C1 segment of cervical spinal cord (tissue), 14 donors: Measurements from ENCODE around the gene MARVELD1.

Experiments used
- DNase-seq, 14 donors: peaks; one replicate each; lab custom pipeline; 2025; lab: John Stamatoyannopoulos, UW

The MARVELD1 gene

DNA sequence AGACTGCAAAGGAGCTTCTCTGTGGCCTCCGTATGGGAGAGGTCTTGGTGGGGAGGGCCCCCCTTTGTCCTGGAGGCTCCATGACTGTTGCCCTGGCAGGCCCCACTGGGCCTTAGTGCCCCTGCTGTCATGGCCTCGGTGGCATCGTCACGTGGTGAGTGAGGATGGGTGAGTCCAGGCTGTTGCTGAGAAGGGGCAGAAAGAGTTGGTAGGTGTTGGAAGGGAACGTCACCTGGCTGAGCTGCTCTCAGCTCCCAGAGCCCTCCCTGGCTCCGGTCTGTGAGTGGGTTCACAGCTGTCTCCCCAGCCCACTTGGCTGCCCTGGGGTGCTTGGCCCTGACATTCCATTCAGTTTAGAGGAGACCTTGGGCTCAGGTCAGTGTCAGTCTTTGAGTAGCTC, 42.2 kb downstream of the MARVELD1 start:
- no peak for DNase-seq

DNA sequence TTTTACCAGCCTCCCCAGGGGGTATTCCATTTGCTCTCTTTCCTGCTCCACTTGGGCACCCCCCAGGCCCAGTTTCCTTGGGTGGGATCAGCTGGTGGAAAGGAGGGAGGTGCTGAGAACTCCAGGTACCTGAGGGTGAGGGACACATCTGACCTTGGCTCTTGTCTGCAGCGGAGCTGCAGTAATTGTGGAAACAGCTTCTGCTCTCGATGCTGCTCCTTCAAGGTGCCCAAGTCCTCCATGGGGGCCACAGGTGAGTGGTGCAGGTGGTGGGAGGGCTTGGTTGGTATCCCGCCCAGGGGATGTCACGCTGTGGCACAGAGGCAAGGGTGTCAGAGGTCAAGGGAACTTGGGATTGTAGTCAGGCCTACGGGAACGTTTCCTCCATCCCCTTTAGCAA, 43.9 kb downstream of the MARVELD1 start:
- no peak for DNase-seq

DNA sequence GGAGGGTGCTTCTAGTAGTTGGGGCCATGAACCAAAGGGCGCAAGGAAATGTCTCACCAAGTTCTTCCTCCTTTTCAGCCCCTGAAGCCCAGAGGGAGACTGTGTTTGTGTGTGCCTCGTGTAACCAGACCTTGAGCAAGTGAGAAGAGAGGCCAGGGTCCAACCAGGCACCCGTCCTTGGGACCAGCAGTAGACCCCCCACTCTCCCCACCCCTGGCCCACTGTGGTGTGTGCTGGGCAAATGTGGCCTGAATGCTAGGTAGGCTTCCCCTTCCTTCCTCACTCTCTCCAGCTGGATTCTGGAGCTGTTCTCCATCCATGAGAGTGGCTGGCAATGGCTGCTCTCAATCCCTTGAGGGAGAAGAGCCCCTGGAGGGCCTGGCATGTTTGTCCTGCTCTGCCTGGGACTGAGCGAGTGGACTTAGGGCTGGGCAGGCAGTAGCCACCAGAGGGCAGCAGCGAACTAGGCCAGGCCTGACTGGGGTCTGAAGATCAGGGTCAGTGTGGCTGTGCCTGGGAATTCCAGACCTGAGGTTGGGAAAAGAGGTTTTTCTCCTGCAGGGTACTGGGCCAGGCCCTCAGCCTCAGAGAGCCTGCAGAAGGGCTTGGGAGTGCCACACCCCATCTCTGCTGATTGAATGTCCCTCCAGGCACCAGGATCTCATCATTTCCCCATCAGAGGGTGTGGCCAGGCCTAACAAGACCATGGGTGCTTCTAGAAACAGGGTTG, 45.8 kb downstream of the MARVELD1 start:
- DNase-seq, result peak in 12 of 14 donors; percentile 8 to 68 (median 42)

DNA sequence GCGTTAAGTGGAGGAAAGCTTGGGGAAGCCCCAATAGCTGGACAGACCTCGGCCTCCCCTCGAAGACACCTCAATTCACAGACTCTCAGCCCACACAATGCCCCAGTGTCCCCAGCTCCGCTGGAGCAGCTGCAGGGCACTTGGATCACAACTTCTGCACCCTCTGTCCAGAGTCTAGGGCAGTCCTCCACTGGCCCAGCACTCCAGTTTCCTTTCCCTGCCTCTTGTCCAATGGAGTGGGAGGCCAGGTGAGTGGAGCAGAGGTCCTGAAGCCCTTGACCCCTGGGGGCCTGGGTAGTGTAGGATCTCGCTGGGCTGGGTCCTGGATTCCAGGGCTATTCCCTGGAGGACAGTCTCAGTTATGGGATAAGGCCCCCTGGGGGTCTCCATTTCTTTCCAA, 46.4 kb downstream of the MARVELD1 start:
- DNase-seq, result no peak

DNA sequence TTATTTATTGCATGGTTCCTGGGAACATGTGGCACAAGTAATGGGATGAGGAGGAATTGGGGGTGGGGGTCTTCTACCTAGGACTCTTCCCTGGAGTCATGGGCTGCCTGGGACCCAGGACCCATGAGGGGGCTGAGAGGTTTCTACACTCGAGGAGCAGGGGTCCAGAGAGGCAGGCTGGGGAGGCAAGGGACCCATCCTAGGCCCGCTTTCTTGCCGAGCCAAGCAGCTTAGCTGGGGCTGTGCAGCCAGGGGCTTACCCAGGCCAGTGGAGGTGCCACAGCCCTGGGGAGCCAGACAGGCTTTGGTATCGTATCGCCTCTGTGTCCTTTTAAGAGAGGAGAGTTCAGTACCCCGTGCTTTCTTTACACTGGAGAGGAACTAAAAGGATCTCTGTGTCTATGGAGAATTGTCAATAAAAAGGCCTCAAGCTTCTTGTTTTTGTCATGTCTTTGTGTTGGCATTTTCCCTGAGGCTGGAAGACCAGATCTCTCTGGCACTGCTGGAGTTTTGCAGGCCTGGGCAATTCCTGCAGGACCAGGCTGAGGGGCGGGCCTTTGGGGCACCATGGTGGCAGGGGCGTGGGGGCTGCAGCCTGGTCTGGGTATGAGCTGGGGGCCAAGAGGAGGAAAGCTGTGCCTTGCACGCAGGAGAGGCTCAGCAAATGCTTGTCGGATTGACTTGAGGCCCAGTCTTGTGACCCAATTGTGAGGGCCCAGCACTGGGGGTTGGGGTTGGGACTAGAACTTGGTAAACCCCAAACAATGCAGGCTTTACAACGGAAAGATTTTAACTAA, 47.1 kb downstream of the MARVELD1 start:
- no peak for DNase-seq

DNA sequence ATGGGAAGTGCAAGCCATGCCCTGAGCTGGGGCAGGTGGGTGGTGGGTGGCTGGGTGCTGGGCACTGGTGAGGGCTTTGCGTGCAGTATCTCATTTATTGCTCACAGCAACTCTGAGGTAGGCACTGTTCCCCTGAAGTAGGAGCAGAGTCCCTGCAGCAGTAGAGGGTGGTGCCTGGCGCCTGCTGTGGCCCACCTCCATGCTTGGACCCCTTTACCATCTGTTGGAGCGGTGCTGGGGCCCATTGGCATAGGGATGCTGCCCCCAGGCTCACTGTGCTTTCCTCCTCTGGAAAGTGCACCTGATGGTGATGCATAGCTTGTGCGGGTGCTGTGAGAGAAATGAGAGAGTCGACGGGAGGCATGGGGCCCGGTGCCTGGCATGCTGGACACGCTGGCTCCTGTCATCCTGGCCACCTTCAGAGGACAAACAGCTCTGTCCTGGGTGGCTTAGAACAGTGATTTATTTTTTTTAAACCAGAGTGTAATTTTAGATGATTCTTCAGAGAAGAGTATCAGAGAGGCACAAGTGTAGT, 47.9 kb downstream of the MARVELD1 start:
- DNase-seq, result no peak

DNA sequence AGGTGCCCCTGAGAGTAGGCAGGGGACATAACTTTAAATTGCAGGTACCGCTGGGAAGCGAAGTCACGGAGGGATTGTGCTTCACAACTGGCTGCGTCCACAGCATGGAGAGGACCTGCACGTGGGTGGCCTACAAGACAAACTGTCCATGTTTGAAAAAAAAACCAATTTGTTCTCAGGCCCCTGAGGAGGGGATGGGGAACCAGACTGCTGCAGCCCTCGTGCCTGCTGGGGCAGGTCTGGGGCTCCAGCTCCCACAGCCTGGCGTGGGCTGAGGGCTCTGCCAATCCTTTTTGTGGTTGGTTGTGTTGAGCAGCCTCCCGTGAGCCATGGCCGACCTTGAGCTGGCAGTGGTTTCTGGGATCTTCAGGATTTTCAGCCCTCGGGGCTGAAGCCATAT, 48.5 kb downstream of the MARVELD1 start:
- no peak for DNase-seq

DNA sequence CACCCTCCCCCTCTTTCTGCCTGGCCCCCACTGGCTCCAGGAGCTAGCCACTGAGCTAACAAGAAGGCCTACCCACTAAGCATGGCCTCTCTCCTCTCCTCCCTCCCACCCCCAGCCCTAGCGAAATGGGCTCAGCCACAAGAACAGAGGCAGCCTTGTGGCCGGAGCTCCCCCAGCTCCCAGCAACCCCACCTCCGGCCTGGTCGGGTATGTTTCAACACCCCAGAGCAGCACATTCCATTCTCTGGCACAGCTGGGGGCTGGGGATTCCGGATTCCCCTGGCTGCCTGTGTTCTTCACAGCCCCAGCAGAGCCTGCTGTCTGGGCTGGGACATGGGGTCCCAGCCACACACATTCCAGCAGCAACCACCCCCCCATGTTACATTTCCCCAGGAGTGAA, 49.3 kb downstream of the MARVELD1 start:
- DNase-seq, result peak in 5 of 14 donors; percentile 18 to 66 (median 30)

DNA sequence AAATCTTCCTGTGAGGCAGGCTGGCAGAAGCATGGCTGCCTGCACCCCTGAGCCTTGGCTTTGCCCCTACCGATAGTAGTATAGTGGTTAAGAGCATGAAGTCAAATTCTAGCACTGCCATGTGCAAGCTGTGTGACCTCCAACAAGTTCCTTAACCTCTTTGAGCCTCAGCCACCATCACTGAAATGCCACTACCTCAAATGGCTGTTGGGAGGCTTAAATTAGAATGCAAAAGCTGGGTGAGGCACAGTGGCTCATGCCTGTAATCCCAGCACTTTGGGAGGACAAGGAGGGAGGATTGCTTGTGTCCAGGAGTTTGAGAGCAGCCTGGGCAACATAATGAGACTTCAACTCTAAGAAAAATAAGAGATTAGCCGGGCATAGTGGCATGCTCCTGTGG, 49.9 kb downstream of the MARVELD1 start:
- no peak for DNase-seq

DNA sequence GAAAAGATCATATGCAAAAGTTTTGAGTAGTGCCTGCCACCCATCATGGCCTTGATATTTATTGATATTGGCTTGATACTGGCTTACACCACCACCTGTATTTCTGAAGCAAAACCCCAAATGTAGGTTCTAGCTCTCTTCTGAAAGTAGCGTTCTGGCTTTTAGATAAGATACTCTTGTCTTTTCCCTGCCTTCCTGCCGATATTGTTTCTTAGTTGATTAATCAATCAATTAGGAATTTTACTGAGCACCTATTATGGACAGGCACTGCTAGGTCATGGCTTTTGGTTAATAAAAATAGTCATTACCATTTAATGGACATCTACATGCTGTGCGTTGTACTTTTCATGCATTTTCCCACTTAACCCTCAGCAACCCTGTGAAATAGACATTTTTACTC, 50.4 kb downstream of the MARVELD1 start:
- DNase-seq, result no peak

DNA sequence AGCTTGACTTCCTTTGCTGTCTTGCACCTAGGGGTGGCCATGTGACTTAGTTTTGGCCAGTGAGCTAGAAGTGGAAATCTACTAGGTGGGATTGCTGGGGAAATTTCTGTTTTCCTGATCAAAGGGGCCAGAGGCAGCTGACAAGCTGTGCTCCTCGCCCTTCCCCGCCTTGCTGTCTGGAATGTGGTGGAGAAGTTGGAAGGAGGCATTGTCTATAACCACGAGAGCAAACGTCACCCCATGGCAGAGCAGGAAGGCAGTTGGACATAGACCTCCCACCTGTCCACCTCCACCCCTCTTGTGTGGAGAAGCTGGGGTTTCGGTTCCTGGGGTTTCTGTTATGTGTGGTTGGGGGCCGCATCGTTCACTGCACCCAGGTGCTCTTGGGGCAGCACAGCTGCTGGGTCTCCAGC, 51.0 kb downstream of the MARVELD1 start:
- no peak for DNase-seq

DNA sequence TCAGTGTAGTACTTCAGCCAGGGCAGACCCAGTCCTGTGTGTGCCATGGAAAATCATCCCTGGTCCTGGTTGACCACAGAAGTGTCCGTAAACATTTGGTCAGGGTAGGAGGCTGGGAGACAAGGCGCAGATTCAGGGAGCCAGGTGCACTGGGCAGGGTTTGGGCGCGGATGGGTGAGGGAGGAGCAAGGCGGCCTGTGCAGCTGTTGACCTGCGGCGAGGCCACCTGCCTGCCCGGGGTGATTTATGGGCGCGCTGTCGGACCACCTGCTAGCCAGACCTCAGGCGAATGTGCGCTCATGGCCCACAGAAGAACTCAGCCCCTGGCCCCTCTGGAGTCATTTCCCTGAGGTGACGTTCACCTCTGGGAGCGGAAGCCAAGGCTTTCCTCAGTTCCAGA, 51.7 kb downstream of the MARVELD1 start:
- DNase-seq, result no peak

DNA sequence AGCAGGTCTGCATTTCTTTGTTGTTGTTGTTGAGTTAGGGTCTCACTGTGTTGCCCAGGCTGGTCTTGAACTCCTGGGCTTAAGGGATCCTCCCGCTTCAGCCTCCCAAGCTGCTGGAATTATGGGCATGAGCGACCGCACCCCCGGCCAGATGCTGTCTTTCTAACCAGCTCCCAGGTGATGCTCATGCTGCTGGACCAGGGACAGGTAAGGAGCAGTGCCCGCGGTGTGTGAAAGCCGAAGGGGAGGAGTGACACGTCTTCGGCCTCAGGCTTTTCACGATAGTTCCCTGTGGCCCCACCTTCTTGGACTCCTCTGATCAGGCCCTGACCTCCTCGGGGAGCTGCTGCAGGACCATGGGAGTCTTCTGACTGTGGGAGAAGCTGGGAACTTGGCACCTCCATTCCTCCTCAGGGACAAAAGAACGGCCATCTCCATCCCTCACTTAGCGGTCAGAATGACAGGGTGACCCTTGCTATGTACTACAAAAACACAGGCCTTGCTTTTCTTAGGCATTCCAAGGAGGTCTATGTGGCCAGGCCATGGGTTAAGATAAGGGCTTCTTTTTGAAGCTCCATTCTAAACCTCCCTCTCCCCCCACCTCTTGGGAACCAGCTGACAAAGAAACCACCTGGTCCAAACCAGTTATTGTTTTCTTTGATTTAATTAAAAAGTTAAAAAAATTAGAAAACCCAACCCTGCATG, 52.7 kb downstream of the MARVELD1 start:
- DNase-seq, result no peak

DNA sequence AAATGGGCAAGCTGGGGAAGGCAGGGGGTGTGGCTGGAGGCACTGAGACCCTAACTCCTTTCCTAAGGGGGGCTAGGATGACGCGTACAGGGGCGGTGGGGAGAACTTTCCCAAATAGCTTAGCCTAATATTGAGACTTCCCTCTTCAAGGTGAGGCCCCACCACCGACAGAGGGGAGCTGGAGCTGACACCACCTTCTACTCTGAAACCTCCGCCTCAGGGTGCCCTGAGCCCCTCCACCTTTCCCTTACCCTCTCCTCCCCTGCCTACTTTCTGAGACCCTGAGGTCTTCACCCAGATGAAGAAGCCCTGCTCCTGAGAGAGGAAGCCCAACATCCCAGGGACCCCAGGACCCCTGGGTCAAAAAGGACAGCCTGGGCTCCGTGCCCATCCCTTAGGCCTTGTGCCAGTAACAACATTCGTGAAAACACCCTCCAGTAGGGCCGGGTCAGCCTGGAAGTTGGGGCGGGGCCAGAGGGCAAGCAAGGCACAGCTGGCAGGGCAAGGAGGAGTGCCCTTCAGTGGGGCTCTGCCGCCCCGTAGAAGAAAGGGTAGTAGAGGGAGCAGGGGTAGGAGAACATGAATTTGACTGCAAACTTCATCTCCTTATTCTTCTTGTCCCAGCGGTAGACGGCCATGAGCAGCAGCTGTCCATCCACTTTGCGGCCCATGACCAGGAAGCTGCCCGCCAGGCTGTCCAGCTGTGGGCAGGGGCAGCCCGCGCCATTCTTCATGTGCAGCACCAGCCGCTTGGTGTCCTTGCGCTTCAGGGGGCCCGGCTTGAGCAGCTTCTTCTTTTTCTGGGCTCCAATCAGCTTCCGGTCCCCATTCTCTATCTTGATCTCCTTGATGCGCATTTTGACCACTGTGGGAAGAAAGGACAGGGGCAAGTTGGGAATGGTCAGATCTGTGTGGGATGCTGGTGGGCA, 53.7 kb downstream of the MARVELD1 start:
- DNase-seq, result no peak
